Immature natural killer cell (primary cell): ENCODE measurements around the gene LONRF2. TPM values are rescaled to one million over a fixed set of nuclear protein-coding genes. Genes with fewer than 3 reads are reported as not detected.

Experiments
- polyA plus RNA-seq, 3 donors: library from polyadenylated mRNA; unstranded; fragments of 300-500 nt; fragmentation: Illumina TruSeq; gene quantifications; one replicate each; pipeline ENCODE4 v1.2.3, GENCODE V29; 2021

Gene LONRF2
- polyA plus RNA-seq, 3 donors from 2014 or later = not detected

Other genes with a start within 250 kb of the LONRF2 start
- 1 to 10 TPM; 1.4 to 7.4 (median 3.8) TPM for gene AFF3, start 179.9 kb downstream of the LONRF2 start, polyA plus RNA-seq
- 10 to 100 TPM in 1 of 3 donors, 1 to 10 TPM in 2; 5.0 to 10.3 (median 7.1) TPM for gene CHST10, start 95.2 kb upstream of the LONRF2 start, polyA plus RNA-seq
- gene NMS, start 148.0 kb upstream of the LONRF2 start, polyA plus RNA-seq = not detected
- 10 to 100 TPM; 54.7 to 62.1 (median 61.5) TPM for gene PDCL3, start 240.5 kb upstream of the LONRF2 start, polyA plus RNA-seq